ENCODE measurements around the gene GRAMD1A.
A peak's percentile ranks its signal among the peaks of the same experiment; 100 is the strongest.

Gene GRAMD1A

DNA sequence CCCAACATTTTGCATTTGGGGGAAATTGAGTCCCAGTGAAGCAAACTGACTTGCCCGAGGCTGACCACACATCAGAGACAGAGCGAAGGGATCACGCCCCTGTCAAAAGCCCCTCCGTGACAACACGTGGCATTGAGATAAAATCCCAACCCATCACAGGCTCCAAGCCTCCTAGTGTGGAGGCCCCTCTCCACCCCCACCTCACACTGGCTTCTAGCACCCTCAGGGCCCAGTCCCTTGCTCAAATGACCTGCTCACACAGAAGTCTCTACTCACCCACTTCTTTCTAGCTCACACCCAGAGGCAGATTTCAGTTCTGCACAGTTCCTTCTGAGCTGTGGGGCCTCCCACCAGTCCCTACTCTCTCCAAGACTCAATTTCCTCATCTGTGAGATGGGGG is 51.7 kb downstream of the GRAMD1A start:
- Histone ChIP-seq H3K9me3 (ENCODE audit: control extremely low read depth in 1 of 5, control insufficient read depth in 4 of 5, insufficient read depth in 2 of 5, low read depth in 1 of 5, low read length in 4 of 5) (no peaks in the 10 kb centered on the region), H3K36me3 (ENCODE audit: control insufficient read depth in 4 of 4, insufficient read depth in 4 of 4, low read length in 3 of 4) (no peaks in the 10 kb centered on the region), H3K4me1 (ENCODE audit: control extremely low read depth in 1 of 4, control insufficient read depth in 4 of 4, insufficient read depth in 4 of 4, low read length in 3 of 4) (peaks cover 0 to 28% (median 18%) of the 10 kb centered on the region in 4 experiments), H3K4me3 (ENCODE audit: control insufficient read depth in 1 of 7, extremely low read depth in 1 of 7, insufficient read depth in 4 of 7, low read depth in 2 of 7, low read length in 6 of 7) (no peak overlapping the region), H3K27ac (ENCODE audit: insufficient read depth in 1 of 2, low read depth in 1 of 2, low read length in 2 of 2, poor library complexity in 1 of 2, severe bottlenecking in 2 of 2) (no peak overlapping the region), H3K27me3 (replicated peaks in 2 of 5; ENCODE audit: control insufficient read depth in 4 of 5, insufficient read depth in 5 of 5, low read length in 4 of 5) (no peaks in the 10 kb centered on the region)
- DNase-seq: no peak
- WGBS (ENCODE audit: insufficient coverage): 98% methylated on average over 5 of the region's 5 CpGs
- CTCF ChIA-PET: interaction anchor here (1.0 to 2.1 kb wide), 4 partner anchors 13 to 120 kb away, joined by 3 to 9 read pairs (median 6); no protein-coding TSS in a partner anchor
- POLR2A ChIA-PET: no interaction called here

DNA sequence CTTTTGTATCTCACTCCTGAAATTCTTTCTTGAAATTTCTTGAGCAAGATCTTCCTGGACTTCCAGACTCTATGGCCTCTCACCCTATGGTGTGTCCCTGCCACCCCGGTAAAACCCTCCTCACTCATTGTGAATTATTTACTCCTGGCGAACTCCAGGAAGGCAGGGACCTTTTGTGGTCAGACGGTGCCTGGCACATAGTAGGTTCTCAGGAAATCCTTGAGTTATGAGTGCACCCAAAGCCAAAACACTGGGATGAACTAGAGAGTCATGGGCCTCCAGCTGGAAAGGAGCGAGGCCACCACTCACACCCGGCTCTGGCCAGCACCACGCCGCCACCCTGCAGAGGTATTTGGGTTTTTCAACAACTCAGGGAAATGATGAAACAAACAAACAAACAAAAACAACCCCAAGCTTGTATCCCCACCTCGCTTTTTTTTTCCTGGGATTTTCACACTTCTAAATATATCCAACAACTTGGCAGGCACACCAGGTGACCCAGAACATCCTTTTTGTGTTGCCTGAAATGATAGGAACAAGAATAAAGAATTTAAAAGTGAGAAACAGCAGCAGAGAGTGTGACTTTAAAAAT is 52.6 kb downstream of the GRAMD1A start:
- WGBS (ENCODE audit: insufficient coverage): 100% methylated on average over 4 of the region's 8 CpGs
- Histone ChIP-seq H3K27me3 (replicated peaks in 2 of 5; ENCODE audit: control insufficient read depth in 4 of 5, insufficient read depth in 5 of 5, low read length in 4 of 5) (no peaks in the 10 kb centered on the region), H3K4me1 (ENCODE audit: control extremely low read depth in 1 of 4, control insufficient read depth in 4 of 4, insufficient read depth in 4 of 4, low read length in 3 of 4) (peaks cover 0 to 19% (median 9%) of the 10 kb centered on the region in 4 experiments), H3K4me3 (ENCODE audit: control insufficient read depth in 1 of 7, extremely low read depth in 1 of 7, insufficient read depth in 4 of 7, low read depth in 2 of 7, low read length in 6 of 7) (no peak overlapping the region), H3K36me3 (ENCODE audit: control insufficient read depth in 4 of 4, insufficient read depth in 4 of 4, low read length in 3 of 4) (no peaks in the 10 kb centered on the region), H3K27ac (ENCODE audit: insufficient read depth in 1 of 2, low read depth in 1 of 2, low read length in 2 of 2, poor library complexity in 1 of 2, severe bottlenecking in 2 of 2) (no peak overlapping the region), H3K9me3 (ENCODE audit: control extremely low read depth in 1 of 5, control insufficient read depth in 4 of 5, insufficient read depth in 2 of 5, low read depth in 1 of 5, low read length in 4 of 5) (no peaks in the 10 kb centered on the region)
- ChIA-PET POLR2A (no interaction called here), CTCF (interaction anchor here (0.6 to 5.6 kb wide), 2 partner anchors 8 to 83 kb away, joined by 4 to 44 read pairs; no protein-coding TSS in a partner anchor)
- no peak for DNase-seq

DNA sequence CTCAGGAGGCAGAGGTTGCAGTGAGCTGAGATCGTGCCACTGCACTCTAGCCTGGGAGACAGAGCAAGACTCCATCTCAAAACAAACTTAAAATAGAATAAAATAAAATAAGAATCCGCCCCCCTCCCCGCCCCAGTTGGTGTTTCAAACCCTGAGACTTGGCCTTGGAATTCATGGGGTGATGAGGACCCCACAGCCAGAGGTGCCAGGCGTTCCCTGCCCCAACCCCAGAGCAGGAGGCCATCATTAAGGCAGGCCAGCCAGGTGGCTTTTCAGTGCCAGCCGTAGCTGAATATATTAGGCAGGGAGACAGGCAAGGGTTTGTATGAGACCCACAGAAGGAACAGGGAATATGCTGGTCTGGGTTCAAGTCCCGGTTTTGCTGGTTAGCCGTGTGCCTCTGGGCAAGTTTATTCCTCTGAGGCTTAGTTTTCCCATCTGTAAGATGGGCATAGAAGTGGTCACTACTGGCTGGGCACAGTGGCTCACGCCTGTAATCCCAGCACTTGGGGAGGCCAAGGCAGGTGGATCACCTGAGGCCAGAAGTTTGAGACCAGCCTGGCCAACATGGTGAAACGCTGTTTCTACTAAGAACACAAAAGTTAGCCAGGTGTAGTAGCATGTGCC is 53.7 kb downstream of the GRAMD1A start:
- H3K9me3 ChIP-seq (ENCODE audit: control extremely low read depth in 1 of 5, control insufficient read depth in 4 of 5, insufficient read depth in 2 of 5, low read depth in 1 of 5, low read length in 4 of 5): no peaks in the 10 kb centered on the region
- no peak overlapping the region for H3K27ac ChIP-seq (ENCODE audit: insufficient read depth in 1 of 2, low read depth in 1 of 2, low read length in 2 of 2, poor library complexity in 1 of 2, severe bottlenecking in 2 of 2)
- H3K4me3 ChIP-seq (ENCODE audit: control insufficient read depth in 1 of 7, extremely low read depth in 1 of 7, insufficient read depth in 4 of 7, low read depth in 2 of 7, low read length in 6 of 7): no peak overlapping the region
- ChIA-PET CTCF (interaction anchor here (0.7 to 5.6 kb wide), 3 partner anchors 9 to 17 kb away, joined by 3 to 44 read pairs (median 15); partner anchors contain the start of gene HPN), POLR2A (interaction anchor here (1.1 kb wide), 1 partner anchor 10 kb away, joined by 5 read pairs; no protein-coding TSS in a partner anchor)
- peaks cover 0 to 10% (median 2%) of the 10 kb centered on the region in 4 experiments for H3K4me1 ChIP-seq (ENCODE audit: control extremely low read depth in 1 of 4, control insufficient read depth in 4 of 4, insufficient read depth in 4 of 4, low read length in 3 of 4)
- no peak for DNase-seq
- H3K36me3 ChIP-seq (ENCODE audit: control insufficient read depth in 4 of 4, insufficient read depth in 4 of 4, low read length in 3 of 4): no peaks in the 10 kb centered on the region
- no peaks in the 10 kb centered on the region for H3K27me3 ChIP-seq (replicated peaks in 2 of 5; ENCODE audit: control insufficient read depth in 4 of 5, insufficient read depth in 5 of 5, low read length in 4 of 5)
- 83% methylated on average over 7 of the region's 9 CpGs for WGBS (ENCODE audit: insufficient coverage)

DNA sequence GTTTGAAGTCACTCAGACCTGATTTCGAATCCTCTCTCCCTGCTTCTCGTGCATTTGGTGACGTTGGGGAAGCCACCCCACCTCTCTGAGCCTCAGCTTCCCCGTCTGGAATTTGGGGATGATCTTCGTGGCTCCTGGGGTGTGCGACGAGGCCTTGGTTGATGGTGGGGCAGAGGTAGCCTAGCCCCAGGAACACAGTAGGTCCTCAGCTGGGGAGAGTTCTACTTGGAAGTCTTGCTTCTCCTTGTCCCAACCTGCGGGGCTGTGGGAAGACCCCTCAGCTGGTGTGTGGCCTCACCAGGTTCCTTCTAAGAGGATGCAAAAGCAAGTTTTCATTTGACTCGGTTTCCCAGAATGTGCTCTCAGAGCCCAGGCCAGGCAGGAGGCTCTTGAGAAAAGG is 54.5 kb downstream of the GRAMD1A start:
- 91% methylated on average over 9 of the region's 9 CpGs for WGBS (ENCODE audit: insufficient coverage)
- no peak for DNase-seq
- ChIA-PET POLR2A (interaction anchor here (1.1 kb wide), 1 partner anchor 11 kb away, joined by 5 read pairs; no protein-coding TSS in a partner anchor), CTCF (interaction anchor here (0.7 to 5.6 kb wide), 9 partner anchors 10 to 81 kb away, joined by 3 to 44 read pairs (median 5); partner anchors contain the start of gene LGI4)
- no peaks in the 10 kb centered on the region for H3K9me3 ChIP-seq (ENCODE audit: control extremely low read depth in 1 of 5, control insufficient read depth in 4 of 5, insufficient read depth in 2 of 5, low read depth in 1 of 5, low read length in 4 of 5)
- no peak overlapping the region for H3K27ac ChIP-seq (ENCODE audit: insufficient read depth in 1 of 2, low read depth in 1 of 2, low read length in 2 of 2, poor library complexity in 1 of 2, severe bottlenecking in 2 of 2)
- peaks cover 0 to 5% (median 2%) of the 10 kb centered on the region in 4 experiments for H3K4me1 ChIP-seq (ENCODE audit: control extremely low read depth in 1 of 4, control insufficient read depth in 4 of 4, insufficient read depth in 4 of 4, low read length in 3 of 4)
- H3K36me3 ChIP-seq (ENCODE audit: control insufficient read depth in 4 of 4, insufficient read depth in 4 of 4, low read length in 3 of 4): no peaks in the 10 kb centered on the region
- no peaks in the 10 kb centered on the region for H3K27me3 ChIP-seq (replicated peaks in 2 of 5; ENCODE audit: control insufficient read depth in 4 of 5, insufficient read depth in 5 of 5, low read length in 4 of 5)
- H3K4me3 ChIP-seq (ENCODE audit: control insufficient read depth in 1 of 7, extremely low read depth in 1 of 7, insufficient read depth in 4 of 7, low read depth in 2 of 7, low read length in 6 of 7): no peak overlapping the region

DNA sequence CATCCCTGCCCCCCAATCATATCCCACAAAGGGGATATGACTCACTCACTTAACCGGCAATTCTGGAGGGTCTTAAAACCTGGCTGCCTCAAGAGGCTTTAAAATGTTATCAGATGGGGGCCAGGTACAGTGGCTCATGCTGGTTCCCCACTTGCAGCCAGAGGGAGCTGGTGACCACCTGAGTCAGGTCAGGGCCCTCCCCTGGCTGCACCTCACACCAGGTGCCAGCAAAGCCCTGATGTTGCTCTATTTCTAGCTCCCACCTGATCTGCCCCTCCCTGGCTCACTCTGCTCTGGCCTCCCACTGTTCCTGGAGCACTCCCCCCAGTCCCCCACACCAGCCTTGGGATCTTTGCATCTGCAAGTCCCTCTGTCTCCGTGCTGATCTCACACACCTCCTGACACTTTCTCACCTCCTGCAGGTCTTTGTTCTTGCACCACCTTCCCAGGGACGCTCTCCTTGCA is 55.6 kb downstream of the GRAMD1A start:
- Histone ChIP-seq H3K4me1 (ENCODE audit: control extremely low read depth in 1 of 4, control insufficient read depth in 4 of 4, insufficient read depth in 4 of 4, low read length in 3 of 4) (peaks cover 0 to 5% (median 2%) of the 10 kb centered on the region in 4 experiments), H3K4me3 (ENCODE audit: control insufficient read depth in 1 of 7, extremely low read depth in 1 of 7, insufficient read depth in 4 of 7, low read depth in 2 of 7, low read length in 6 of 7) (no peak overlapping the region), H3K36me3 (ENCODE audit: control insufficient read depth in 4 of 4, insufficient read depth in 4 of 4, low read length in 3 of 4) (no peaks in the 10 kb centered on the region), H3K27me3 (replicated peaks in 2 of 5; ENCODE audit: control insufficient read depth in 4 of 5, insufficient read depth in 5 of 5, low read length in 4 of 5) (no peaks in the 10 kb centered on the region), H3K27ac (ENCODE audit: insufficient read depth in 1 of 2, low read depth in 1 of 2, low read length in 2 of 2, poor library complexity in 1 of 2, severe bottlenecking in 2 of 2) (no peak overlapping the region), H3K9me3 (ENCODE audit: control extremely low read depth in 1 of 5, control insufficient read depth in 4 of 5, insufficient read depth in 2 of 5, low read depth in 1 of 5, low read length in 4 of 5) (no peaks in the 10 kb centered on the region)
- POLR2A ChIA-PET: interaction anchor here (0.6 kb wide), 1 partner anchor 10 kb away, joined by 3 read pairs; no protein-coding TSS in a partner anchor
- DNase-seq: peak in 2 of 3 donors; percentile 51 to 55
- WGBS (ENCODE audit: insufficient coverage): 52% methylated on average over 3 of the region's 3 CpGs
- CTCF ChIA-PET: interaction anchor here (0.9 to 5.6 kb wide), 11 partner anchors 8 to 80 kb away, joined by 3 to 44 read pairs (median 5); partner anchors contain the start of gene LGI4

DNA sequence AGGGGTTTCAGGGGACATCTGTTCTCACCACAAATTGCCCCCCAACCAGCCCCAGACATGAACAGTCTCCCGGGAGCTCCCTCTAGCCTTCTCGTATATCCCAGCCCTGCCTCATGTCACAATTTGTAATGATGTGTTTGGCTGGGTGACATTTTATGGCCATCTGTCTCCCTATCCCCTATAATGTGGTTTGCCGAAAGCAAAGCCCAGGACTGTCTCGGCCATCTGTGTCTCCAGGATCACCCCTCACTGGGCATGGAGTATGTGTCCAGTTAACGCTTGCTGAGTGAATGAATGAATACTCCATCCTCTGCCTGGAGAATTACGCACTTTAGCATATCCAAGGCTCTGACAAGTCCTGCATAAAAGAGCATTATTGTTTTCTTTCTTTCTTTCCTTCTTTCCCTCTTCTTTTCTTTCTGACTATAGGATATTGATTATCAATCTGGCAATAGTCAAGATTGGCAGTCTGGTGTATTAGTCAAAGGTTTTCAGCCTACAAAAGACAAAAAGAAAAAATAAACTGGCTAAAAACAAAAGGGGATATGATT is 56.5 kb downstream of the GRAMD1A start:
- no peaks in the 10 kb centered on the region for H3K27me3 ChIP-seq (replicated peaks in 2 of 5; ENCODE audit: control insufficient read depth in 4 of 5, insufficient read depth in 5 of 5, low read length in 4 of 5)
- no peaks in the 10 kb centered on the region for H3K36me3 ChIP-seq (ENCODE audit: control insufficient read depth in 4 of 4, insufficient read depth in 4 of 4, low read length in 3 of 4)
- ChIA-PET CTCF (interaction anchor here (1.8 to 5.6 kb wide), 5 partner anchors 10 to 29 kb away, joined by 4 to 44 read pairs (median 15); no protein-coding TSS in a partner anchor), POLR2A (interaction anchor here (0.7 kb wide), 1 partner anchor 11 kb away, joined by 3 read pairs; no protein-coding TSS in a partner anchor)
- DNase-seq: no peak
- peaks cover 0 to 5% (median 2%) of the 10 kb centered on the region in 4 experiments for H3K4me1 ChIP-seq (ENCODE audit: control extremely low read depth in 1 of 4, control insufficient read depth in 4 of 4, insufficient read depth in 4 of 4, low read length in 3 of 4)
- 100% methylated on average over 3 of the region's 6 CpGs for WGBS (ENCODE audit: insufficient coverage)
- H3K9me3 ChIP-seq (ENCODE audit: control extremely low read depth in 1 of 5, control insufficient read depth in 4 of 5, insufficient read depth in 2 of 5, low read depth in 1 of 5, low read length in 4 of 5): no peaks in the 10 kb centered on the region
- no peak overlapping the region for H3K4me3 ChIP-seq (ENCODE audit: control insufficient read depth in 1 of 7, extremely low read depth in 1 of 7, insufficient read depth in 4 of 7, low read depth in 2 of 7, low read length in 6 of 7)
- no peak overlapping the region for H3K27ac ChIP-seq (ENCODE audit: insufficient read depth in 1 of 2, low read depth in 1 of 2, low read length in 2 of 2, poor library complexity in 1 of 2, severe bottlenecking in 2 of 2)
